Astrocyte of the hippocampus (primary cell): Measurements from ENCODE around the gene SEMA4B.
"Not testable (repeated sequence)": the region's sequence is repeated elsewhere in the genome, so short reads cannot be mapped to it uniquely, and the experiment has no call there.

Experiments used
- DNase-seq: peaks from one replicate; pipeline ENCODE4 v3.0.0; 2011; ENCODE audit warnings: low read depth, low spot score

Gene SEMA4B

DNA sequence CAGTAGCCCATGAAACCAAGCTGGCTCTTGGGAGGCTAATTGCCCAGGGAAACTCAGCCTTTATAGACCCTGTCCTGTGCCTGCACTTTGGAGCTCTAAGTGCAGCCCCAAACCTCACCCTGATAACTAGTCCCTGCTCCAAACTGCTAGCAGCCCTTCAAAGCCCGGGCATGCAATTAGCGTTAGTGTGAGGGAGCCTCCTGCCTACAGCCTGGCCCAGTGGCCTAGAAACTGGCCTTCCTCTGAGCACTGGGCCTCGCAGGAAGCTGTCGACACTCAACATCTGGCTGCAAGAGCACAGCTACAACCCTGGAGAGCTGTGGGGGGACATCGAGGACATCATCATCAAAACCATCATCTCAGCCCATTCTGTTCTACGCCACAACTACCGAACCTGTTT lies 56.6 kb downstream of the SEMA4B start:
- DNase-seq = no peak

DNA sequence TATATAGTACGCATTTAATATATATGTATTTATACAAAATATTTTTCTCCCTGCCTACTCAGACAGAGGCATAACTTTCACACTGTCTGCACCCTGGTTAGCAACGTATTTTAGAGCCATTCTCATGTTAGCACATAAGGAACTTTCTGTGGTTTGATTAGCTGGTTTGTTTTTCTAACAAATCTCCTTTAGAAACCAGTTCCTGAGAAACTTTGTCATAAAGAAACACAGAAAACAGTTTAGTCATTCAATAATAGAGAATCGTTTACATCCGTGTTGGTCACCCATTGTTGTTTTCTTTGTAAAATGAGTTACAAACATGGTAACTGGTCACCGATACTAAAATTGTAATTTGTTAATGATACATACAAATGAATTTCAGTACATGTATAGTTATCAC lies 58.4 kb downstream of the SEMA4B start:
- DNase-seq = peak; percentile 29

DNA sequence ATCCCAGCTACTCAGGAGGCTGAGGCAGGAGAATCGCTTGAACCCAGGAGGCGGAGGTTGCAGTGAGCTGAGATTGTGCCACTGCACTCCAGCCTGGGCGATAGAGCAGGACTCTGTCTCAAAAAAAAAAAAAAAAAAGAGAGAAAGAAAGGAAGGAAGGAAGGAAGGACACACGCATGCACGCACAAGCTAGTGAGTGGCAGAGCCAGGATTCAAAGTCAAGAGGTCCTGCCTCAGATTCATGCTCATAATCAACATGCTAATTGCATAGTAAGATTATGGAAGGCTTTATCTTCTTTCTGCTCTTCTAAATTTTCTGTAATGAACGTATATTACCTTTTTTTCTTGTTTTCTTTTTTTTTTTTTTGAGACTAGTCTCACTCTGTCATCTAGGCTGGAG lies 59.6 kb downstream of the SEMA4B start:
- DNase-seq = not testable (repeated sequence)

DNA sequence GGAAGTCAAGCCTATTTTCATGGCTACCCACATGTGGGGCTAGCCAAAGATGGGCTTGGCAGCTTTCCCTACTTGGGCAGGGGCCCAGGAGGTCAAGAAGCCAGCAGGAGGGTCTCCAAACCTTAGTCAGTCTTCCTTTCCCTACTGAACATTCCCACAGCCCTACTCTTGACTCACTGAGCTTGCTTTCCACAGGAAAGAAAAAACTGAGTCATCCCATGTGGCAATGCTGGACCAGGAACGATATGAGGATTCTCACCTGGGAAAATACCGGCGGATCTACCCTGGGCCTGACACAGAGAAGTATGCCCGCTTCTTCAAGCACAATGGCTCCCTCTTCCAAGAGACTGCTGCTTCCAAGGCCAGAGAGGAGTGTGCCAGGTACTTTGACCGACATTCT lies 60.7 kb downstream of the SEMA4B start:
- DNase-seq = peak; percentile 22

DNA sequence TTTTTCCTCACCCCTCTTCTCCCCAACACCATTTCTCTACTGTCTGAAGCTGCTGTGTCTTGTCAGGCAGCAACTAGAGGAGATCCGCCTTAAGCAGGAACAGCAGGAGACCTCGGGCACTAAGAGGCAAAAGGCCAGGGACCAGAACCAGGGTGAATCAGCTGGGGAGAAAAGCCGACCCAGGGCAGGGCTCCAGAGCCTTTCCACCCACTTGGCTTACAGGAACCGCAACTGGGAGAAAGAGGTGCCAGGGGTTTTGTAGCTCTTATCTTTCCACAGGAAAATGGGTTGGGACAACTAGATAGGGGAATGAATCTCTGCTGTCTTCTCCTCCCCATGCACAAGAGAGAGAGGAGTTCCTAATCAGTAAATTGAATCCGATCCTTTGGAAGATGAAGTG lies 61.3 kb downstream of the SEMA4B start:
- no peak for DNase-seq

DNA sequence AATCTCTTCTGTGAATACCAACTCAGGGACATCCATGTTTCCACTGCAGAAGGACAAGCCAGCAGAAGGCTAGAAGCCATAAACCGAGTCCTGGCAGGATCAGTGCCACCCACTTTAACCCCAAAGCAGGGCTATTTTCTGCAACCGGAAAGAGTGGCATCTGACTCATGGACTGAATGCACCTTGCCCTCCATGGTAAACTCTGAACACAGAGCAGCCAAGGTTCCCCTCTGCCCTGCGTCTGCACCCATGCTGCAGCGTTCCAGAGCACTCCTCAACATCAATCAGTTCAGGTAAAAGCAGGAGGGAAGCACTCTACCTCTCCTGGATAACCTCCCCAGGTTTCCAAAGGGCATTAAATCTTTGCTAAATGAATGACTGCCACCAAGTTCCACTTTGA lies 63.5 kb downstream of the SEMA4B start:
- no peak for DNase-seq

DNA sequence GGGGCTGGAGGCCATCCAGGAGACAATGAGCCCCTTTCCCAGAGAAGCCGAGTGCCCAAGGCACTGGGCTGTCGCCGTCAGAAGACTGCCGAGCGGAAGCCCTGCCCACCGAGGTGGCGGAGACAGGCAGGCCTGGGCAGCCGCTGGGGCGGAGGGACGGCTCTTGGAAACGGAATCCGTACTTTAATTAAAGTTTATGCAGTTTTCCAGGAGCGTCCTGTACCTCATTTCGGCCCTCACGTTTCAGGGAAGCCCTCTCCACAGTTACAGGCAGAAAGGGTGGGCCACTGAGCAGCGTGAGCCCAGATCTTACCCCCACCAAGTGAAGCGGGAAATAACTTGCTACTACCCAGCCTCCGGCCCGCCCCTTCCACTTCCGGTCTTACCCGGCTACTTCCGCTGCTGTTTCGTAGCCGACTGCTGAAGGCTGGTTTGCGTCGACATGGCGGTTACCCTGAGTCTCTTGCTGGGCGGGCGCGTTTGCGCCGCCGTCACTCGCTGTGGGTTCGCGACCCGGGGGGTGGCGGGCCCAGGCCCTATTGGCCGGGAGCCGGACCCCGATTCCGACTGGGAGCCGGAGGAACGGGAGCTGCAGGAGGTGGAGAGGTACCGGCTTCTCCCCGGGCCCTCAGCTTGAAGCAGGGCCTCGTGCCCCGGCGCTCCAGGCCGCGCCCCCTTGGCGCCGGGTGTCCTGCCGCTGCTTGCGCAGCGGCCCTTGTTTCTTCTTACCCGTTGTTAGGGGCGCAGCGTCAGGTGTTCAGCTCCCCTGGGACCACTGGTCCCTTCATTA lies 64.3 kb downstream of the SEMA4B start, which contains the start of gene NGRN:
NGRN (plus strand) TSS at position 402 of the 790 bp plus-strand sequence; CDS start at position 443, 41 bp downstream.
- peak; percentile 95 for DNase-seq

DNA sequence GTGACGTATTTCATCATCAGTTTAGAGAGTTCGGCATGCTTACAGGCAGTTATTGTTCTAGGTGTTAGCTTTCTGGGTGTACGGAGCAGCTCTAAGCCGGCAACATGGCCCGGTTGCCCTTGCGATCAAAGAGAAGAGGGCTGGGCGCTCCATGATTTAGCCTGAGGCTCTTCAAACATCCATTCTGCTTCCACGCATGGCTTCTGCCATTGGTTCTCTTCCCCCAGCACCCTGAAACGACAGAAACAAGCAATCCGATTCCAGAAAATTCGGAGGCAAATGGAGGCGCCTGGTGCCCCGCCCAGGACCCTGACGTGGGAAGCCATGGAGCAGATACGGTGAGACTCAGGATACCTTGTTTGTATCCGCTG lies 64.9 kb downstream of the SEMA4B start:
- DNase-seq = no peak

DNA sequence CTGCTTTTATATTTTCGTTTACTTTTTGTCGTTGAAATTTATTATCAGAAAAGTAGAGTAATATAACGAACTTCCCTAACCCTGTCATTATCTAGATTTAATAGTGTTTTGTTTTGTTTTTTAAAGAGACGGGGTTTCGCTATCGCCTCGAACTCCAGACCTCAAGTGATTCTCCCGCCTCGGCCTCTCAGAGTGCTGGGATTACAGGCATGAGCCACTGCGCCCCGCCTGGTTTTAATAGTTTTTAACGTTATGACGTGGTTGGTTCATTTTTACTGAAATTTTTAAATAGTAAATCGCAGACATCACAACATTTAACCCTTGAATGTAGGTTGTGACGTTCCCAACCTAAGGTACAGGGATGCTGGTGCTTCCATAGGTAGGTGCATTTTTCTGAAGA lies 65.4 kb downstream of the SEMA4B start:
- peak; percentile 25 for DNase-seq

DNA sequence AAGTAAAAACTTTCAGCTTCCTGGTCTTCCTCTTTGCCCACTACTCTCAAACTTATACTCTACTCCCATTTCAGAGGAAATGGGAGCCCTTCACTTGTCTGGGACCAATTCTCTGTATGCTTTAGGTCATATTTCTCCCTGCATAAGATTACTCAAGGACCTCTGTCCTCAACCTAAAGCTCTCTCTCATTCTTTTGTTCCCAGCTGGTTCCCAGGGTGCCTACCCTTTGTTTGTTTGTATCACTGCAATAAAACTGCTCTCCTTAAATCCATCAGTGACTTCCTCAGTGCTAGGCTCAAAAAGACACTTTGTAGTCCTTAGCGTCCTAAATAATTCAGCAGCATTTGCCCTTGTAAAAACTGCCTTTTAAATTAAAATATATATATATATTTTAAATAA lies 67.3 kb downstream of the SEMA4B start:
- no peak for DNase-seq

DNA sequence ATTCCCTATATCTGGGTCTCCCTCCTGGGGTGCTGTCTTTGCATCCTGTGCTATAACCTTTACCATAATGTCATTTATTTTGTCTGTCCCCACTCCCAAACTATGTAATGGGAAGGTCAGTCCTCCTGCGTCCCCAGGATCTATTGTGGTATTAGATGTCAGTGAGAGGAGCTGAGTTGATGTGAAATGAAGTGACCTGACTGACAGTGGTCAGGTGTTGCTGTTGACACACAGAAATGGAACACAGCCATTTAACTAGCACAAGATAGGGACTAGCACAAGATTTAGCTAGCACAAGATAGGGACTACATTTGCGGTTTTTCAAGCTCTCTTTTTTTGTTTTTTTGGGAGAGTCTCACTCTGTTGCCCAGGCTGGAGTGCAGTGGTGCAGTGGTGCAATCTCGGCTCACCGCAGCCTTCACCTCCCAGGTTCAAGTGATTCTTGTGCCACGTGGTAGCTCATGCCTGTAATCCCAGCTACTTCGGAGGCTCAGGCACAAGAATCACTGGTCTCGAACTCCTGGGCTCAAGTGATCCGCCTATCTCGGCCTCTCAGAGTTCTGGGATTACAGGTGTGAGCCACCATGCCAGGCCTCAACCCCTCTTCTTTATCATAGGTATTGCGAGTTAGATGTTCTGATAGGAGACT lies 69.5 kb downstream of the SEMA4B start:
- DNase-seq = no peak

DNA sequence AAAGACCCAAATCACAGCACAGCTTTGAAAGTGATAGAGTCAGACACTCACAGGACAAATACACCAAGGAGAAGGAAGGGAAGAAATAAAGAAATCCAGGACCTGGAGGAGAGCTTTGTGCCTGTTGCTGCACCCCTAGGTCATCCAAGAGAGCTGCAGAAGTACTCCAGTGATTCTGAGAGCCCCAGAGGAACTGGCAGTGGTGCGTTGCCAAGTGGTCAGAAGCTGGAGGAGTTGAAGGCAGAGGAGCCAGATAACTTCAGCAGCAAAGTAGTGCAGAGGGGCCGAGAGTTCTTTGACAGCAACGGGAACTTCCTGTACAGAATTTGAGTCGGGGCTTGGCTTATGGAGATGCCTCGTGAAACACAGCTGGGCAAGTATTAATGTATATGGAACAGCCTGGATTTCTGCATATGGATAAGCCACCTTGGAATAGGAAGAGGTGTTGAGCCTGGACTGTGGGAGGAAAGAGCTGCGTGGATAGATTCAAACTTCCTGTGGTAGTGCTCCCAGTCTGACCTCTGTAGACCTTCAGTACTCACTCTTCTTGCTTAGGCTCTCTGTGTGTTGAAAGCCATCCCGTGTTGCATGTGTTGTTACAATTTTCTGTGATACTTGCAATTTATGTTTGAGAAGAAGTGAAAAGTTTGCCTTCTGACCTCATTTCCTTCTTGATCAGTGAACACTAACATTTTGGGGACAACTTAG lies 70.5 kb downstream of the SEMA4B start:
- no peak for DNase-seq

DNA sequence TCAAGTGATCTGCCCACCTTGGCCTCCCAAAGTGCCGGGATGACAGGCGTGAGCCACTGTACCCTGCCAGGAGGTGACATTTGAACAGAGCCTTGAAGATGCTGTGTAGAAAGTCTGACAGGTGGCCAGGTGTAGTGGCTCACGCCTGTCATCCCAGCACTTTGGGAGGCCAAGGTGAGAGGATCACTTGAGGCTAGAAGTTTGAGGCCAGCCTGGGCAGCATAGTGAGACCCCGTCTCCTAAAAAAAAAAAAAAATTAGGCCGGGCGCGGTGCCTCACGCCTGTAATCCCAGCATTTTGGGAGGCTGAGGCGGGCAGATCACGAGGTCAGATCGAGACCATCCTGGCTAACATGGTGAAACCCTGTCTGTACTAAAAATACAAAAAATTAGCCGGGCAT lies 77.3 kb downstream of the SEMA4B start:
- not testable (repeated sequence) for DNase-seq
